Measurements from ENCODE around the gene KLK7.
A peak's percentile ranks its signal among the peaks of the same experiment; 100 is the strongest.

KLK7 gene

DNA sequence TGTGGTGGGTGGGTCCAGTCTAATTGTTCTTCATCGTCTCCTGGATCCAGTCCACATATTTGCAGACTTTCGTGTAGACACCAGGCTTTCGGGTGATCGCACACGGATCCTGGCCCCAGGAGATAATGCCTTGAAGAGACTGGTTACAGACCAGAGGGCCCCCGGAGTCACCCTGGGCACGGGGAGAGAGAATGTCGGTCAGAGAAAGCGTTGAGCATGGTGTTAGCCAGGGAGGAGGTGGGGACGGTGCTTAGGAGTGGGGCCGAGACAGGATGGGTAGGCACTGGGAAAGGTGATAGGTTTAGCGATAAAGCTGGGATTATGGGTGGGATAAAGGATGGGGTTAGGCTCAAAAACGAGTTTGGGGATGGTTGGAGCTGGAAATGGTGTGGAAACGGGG, 38.8 kb upstream of the KLK7 start:
- no peak overlapping the region for H3K4me3 ChIP-seq (replicated peaks in 1 of 2; ENCODE audit: low read depth in 2 of 2, low read length in 2 of 2)
- no peak for DNase-seq (ENCODE audit: low read depth in 2 of 2)
- TF ChIP-seq, protein P1, sequence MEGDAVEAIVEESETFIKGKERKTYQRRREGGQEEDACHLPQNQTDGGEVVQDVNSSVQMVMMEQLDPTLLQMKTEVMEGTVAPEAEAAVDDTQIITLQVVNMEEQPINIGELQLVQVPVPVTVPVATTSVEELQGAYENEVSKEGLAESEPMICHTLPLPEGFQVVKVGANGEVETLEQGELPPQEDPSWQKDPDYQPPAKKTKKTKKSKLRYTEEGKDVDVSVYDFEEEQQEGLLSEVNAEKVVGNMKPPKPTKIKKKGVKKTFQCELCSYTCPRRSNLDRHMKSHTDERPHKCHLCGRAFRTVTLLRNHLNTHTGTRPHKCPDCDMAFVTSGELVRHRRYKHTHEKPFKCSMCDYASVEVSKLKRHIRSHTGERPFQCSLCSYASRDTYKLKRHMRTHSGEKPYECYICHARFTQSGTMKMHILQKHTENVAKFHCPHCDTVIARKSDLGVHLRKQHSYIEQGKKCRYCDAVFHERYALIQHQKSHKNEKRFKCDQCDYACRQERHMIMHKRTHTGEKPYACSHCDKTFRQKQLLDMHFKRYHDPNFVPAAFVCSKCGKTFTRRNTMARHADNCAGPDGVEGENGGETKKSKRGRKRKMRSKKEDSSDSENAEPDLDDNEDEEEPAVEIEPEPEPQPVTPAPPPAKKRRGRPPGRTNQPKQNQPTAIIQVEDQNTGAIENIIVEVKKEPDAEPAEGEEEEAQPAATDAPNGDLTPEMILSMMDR (IDR thresholded peaks at IDR 0.05; ENCODE audit: low read depth, low read length) = no peak

DNA sequence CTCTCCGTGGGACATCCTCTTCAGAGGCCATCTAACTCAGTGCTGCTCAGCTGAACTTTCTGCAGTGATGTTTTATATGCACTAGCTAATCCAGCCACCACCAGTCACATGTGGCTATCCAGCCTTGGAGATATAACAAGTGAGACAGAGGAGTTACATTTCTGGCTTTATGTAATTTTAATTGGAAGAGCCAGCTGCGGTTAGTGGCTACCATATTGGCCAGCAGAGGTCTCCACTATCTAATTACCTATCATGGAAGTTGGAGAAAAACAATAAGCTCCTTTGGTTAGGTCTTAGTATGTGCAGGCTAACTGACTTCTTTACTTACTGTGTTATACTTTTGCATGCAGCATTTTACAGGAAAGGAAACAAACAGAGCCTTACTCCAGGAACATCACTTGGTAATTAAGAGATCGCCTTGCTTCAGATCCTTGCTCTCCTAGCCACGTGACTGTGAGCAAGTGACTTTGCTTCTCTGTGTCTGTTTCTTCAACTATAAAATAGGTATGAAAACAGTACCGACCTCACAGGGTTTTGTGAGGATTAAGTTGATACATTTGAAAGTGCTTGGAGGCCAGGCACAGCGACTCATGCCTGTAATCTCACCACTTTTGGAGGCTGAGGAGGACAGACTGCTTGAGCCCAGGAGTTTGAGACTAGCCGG, 37.4 kb upstream of the KLK7 start:
- TF ChIP-seq, protein P1 (IDR thresholded peaks at IDR 0.05; ENCODE audit: low read depth, low read length) = peak; percentile 56
- H3K4me3 ChIP-seq (replicated peaks in 1 of 2; ENCODE audit: low read depth in 2 of 2, low read length in 2 of 2) = no peak overlapping the region
- peak; percentile 65 to 74 for DNase-seq (ENCODE audit: low read depth in 2 of 2)

DNA sequence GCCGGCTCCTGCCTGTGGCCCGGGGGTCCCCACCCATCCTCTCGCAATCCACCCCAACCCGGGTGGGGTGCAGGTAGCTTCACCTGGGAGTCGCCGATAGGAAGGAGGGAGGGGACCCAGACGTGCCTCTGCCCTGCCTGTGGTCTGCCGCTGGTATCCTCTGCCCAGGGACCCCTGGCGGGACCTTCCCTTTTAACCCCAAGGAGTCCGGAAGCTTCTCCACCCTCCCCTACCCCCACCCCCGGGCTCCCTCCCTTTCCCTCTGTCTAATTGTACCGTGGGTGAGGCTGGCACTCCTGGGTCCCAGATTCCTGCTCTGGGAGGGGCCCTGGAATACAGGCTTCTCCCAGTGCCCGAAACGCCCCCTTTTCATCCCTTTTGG, 35.8 kb upstream of the KLK7 start, which contains the start of gene KLK10:
KLK10 (minus strand) TSS at position 166 of the 382 bp plus-strand sequence. CDS start 579 bp downstream, outside the sequence.
- H3K4me3 ChIP-seq (replicated peaks in 1 of 2; ENCODE audit: low read depth in 2 of 2, low read length in 2 of 2) = peak within 1 kb of the TSS in 1 of 2 donors; percentile 19
- TF ChIP-seq, protein P1 (IDR thresholded peaks at IDR 0.05; ENCODE audit: low read depth, low read length) = no peak
- DNase-seq (ENCODE audit: low read depth in 2 of 2) = no peak

DNA sequence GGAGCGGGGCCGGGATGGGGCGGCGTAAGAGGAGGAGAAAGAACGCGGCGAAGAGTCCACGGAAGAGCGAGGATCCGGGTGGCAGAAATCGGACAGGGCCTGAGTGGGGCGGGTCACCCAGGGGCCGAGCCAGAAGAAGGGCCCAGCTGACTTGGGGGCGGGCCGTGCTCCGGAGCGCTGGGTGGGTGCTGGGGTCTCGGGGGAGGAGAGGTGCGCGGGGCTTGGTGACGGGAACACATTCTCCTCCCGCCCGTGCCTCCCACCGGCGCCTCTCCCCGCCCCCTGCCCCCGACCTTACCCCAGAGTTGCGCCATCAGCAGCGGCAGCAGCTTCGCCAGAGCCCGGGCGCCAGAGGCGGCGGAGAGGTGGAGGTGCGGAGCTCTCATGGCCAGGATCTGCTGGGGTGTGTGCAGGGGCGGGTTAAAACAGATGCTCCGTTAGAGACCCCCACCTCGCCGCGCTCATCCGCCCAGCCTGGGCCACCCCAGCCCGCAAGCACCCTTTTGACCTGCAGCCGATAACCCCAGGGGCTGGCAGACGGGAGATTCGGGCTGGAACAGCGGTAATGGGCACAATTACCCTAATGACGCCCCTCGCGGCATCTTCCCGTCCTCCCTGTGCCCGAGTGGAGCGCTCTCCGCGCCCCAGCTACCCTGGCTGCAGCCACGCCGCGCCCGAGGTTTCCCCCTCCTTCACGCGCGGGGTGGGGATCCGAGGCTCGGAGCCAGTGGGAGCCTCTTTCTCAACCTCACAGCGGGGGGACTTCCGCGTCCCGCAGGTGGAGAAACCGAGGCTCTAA, 35.2 kb upstream of the KLK7 start:
- peak overlapping the region in 1 of 2 donors; percentile 19 for H3K4me3 ChIP-seq (replicated peaks in 1 of 2; ENCODE audit: low read depth in 2 of 2, low read length in 2 of 2)
- TF ChIP-seq, protein P1 (IDR thresholded peaks at IDR 0.05; ENCODE audit: low read depth, low read length) = no peak
- DNase-seq (ENCODE audit: low read depth in 2 of 2) = peak in 1 of 2 donors; percentile 44

DNA sequence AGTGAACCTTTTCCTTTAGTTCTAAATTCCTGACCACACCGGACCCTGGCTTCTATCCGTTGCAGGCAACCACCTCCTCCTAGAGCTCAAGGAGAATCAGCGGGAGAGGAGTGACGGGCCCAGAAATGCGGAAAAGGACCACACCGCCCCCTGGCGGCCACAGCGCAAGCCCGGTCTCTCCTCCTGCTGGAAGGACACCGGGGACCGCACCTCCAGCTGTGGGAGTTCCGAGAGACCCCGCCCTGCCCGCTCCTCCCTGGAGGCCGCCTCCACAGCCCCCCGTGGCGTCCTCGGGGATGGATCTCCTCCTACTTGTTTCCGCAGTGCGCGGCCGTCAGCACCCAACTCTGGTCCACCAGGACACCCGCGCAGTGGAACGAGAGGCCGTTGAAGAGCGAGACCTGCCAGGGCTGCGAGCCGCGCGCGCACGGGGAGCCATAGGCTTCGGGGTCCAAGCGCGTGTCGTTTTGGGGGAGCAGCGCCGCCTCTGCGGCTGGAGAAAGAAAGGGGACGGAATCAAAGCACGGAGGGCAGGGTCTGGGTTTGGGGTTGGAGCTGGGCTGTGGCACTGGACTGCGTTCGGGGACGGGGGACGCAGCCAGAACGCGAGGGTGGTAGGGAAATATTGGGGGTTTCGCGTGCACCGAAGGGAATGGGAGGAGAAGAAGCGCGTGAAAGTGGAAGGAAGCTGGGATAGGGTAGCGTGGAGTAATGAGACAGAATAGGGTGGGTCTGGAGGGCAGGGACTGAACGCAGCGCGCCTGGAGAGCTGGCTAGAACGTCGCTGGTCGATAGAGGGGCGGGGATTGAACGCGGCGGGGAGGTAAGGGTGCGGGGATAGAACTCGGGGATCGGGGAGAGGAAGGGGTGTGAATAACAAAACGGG, 33.3 kb upstream of the KLK7 start:
- peak overlapping the region in 1 of 2 donors; percentile 25 for H3K4me3 ChIP-seq (replicated peaks in 1 of 2; ENCODE audit: low read depth in 2 of 2, low read length in 2 of 2)
- DNase-seq (ENCODE audit: low read depth in 2 of 2) = peak; percentile 49 to 61
- TF ChIP-seq, protein P1 (IDR thresholded peaks at IDR 0.05; ENCODE audit: low read depth, low read length) = peak; percentile 66

DNA sequence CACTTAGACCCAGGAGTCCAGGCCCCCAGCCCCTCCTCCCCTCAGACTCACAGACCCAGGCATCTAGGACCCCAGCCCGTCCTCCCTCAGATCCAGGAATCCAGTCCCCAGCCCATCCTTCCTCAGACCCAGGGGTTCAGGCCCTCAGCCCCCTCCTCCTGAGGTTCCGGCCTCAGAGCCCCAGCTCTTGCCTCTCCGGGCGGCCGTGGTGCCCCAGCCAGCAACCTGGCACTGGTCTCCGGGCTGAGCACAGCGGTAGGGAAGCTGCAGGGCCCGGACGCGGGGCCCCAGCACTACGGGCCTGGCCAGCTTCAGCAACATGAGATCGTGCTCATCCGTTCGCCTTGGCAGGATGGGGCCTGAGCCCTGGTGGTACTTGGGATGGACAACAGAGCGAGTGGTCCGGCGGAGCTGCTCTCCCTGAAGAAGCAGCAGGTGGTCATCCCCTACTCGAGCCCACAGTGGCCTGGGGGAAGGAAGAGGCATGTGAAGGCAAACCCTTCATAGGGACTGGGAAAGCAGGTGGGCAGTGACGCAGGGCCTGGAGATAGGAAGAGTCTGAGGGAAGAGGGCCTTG, 32.1 kb upstream of the KLK7 start:
- no peak for DNase-seq (ENCODE audit: low read depth in 2 of 2)
- H3K4me3 ChIP-seq (replicated peaks in 1 of 2; ENCODE audit: low read depth in 2 of 2, low read length in 2 of 2) = no peak overlapping the region
- TF ChIP-seq, protein P1 (IDR thresholded peaks at IDR 0.05; ENCODE audit: low read depth, low read length) = no peak
